Tibial nerve (tissue), 3 donors: ENCODE data around the gene RFPL2.

ENCODE experiments used
- CTCF ChIP-seq, 5 experiments: fragments of 200-600 bp in 3 of 5; fragments of 450-650 bp in 2 of 5; sonication (generic) in 3 of 5; IDR thresholded peaks; one replicate each; pipeline ENCODE4 v1.5.1; 2016 to 2019; ENCODE audit warnings: antibody characterized with exemption in 5 of 5, mild to moderate bottlenecking in 3 of 5, moderate library complexity in 2 of 5
- POLR2A ChIP-seq, 2 donors: fragments of 450-650 bp; IDR thresholded peaks; one replicate each; pipeline ENCODE4 v1.6.1; 2017; ENCODE audit warnings: antibody characterized with exemption in 2 of 2, mild to moderate bottlenecking in 2 of 2, moderate library complexity in 2 of 2

- TF ChIP-seq CTCF (IDR thresholded peaks at IDR 0.05): no peak
- no peak for TF ChIP-seq POLR2A (IDR thresholded peaks at IDR 0.05)
Observed at GRCh38 chr22:32177221-32177765, 27.6 kb downstream of the RFPL2 start.
